Left renal cortex interstitium (tissue), 4 donors: ENCODE data around the gene WDR88. TPM values are rescaled to one million over a fixed set of nuclear protein-coding genes. Genes with fewer than 3 reads are reported as not detected.

Source experiments
- DNase-seq, 4 donors: peaks; one replicate each; pipeline ENCODE4 v3.0.0-alpha.2; 2013; ENCODE audit warnings: low read depth in 4 of 4, low spot score in 2 of 4, missing footprints in 1 of 4
- polyA plus RNA-seq, 4 donors: library from polyadenylated mRNA; unstranded; fragments of 120-200 nt; gene quantifications; one replicate each; pipeline ENCODE4 v1.2.1, GENCODE V29; 2013; ENCODE audit not compliant: insufficient read length in 4 of 4

WDR88 gene
- polyA plus RNA-seq, 4 donors, result 1.2 to 2.1 (median 1.6) TPM

- no peak for DNase-seq
These were observed 63.9 kb downstream of the WDR88 start for GRCh38 chr19:33195645-33196347.

DNA sequence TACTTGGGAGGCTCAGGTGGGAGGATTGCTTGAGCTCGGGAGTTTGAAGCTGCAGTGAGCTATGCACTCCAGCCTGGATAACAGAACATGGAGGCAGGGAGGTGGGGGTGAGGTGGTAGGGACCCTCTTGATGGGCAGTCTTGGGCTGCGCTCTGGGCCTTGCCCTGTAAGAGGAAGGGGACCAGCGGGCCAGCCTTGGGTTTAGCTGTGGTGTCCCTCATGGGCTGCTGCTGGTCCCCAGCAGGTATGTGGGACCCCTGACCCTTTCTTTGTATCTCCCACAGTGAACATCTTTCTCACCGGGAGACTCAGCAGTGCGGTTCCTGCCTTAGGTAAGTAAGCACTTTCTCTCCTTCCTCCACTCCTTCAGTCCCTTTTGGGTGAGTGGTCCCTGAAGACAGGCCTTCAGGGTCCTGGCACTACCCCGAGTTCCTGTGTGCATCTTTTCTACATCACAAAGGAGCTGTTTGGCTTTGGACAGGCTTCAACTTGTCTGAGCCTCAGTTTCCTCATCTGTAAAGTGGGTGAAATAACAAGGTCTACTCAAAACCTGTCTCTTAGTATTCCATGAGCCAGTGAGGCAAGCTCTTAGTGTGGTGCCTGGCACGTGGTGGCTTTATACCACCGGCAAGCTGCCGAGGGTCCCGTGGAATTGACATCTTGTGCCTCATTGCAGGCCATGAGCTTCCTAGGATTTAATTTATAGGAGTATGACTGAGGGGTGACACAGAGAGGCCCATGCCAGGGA, 64.7 kb downstream of the WDR88 start:
- DNase-seq, result no peak

- DNase-seq, result no peak
These were observed 65.7 kb downstream of the WDR88 start for GRCh38 chr19:33197591-33198000.

DNA sequence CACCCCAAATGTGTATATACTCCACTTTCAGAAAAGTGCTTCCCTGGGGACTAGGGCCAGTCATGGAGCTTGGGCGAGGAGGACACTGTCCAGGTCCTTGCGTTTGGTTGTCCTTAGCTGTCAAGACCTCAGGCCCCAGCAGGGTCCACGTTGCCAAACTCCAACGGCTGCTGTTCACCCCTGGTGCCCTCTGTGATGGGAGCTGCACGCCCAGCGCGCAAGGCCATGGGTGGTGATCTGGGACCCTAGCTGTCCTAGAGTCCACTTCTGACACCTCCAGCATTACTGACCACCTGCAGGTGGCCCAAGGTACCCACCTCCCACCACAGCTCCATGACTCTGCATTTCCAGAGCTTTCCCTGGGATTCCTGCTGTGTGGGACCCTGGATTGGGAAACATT, 66.3 kb downstream of the WDR88 start:
- DNase-seq, result no peak

- DNase-seq, result no peak
These were observed 67.7 kb downstream of the WDR88 start for GRCh38 chr19:33199441-33200265.

- DNase-seq, result no peak
These were observed 69.6 kb downstream of the WDR88 start for GRCh38 chr19:33201473-33201872.

GRCh38 chr19:33201886-33202545, 70.1 kb downstream of the WDR88 start:
- no peak for DNase-seq

- no peak for DNase-seq
These were observed 70.9 kb downstream of the WDR88 start for GRCh38 chr19:33202546-33203507.

DNA sequence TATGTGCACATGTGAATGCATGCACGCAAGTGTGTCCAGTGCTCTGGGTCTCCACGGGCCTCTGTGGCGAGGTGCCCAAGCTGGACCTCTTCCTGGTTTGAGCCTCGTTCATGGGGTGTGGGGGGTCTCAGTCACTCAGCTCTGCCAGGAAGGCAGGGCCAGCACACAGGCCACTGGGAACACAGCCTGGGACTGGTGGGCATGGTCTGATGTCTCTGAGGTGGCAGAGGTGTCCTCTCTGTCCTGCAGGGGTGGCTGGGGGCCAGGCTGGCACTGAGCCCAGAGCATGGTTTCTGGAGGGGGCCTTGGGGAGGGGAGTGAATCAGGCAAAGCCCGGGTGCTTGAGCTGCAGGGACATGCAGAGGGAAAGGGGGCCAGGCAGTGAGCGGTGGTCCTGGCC, 71.6 kb downstream of the WDR88 start:
- DNase-seq, result no peak

- DNase-seq, result no peak
These were observed 72.4 kb downstream of the WDR88 start for GRCh38 chr19:33204136-33204973.

- DNase-seq, result no peak
These were observed 73.2 kb downstream of the WDR88 start for GRCh38 chr19:33205110-33205509.

GRCh38 chr19:33205531-33206260, 73.8 kb downstream of the WDR88 start:
- DNase-seq, result no peak

DNA sequence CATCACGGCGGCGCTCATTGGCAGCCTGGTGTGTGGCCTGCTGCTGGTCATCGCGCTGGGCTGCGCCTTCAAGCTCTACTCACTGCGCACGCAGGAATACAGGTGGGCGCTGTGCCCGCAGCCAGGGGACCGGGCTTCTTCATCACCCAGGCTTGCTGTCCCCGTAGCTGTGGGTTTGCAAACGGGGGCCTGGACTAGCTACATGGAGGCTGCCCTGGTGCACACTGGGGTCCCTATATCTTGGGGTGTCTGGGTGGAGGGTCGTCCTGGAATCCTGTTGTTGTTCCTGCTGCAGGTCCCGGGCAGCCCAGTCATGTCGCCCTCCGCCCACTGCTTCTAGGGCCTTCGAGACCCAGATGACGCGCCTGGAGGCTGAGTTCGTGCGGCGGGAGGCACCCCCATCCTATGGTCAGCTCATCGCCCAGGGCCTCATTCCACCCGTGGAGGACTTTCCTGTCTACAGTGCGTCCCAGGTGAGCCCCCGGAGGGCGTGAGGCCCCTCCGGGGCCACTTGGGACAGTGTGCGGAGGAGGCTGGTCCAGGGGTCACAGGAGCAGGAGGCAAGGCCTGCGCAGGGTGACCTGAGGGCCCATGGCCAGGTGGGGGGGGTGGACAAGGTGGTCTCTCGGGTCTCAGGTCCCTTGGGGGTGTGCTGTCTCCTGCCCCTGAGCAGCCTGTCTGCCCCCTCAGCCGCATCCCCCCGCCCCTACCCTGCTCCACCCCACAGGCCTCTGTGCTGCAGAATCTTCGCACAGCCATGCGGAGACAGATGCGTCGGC, 74.5 kb downstream of the WDR88 start:
- DNase-seq, result no peak

DNA sequence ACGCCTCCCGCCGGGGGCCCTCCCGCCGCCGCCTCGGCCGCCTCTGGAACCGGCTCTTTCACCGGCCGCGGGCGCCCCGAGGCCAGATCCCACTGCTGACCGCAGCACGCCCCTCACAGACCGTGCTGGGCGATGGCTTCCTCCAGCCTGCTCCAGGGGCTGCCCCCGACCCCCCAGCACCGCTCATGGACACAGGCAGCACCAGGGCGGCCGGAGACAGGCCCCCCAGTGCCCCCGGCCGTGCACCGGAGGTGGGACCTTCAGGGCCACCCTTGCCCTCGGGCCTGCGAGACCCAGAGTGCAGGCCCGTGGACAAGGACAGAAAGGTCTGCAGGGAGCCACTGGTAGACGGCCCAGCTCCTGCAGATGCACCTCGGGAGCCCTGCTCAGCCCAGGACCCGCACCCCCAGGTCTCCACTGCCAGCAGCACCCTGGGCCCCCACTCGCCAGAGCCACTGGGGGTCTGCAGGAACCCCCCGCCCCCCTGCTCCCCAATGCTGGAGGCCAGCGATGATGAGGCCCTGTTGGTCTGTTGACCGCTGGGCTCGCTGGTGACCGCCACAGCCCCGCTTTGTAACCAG, 75.2 kb downstream of the WDR88 start:
- no peak for DNase-seq

DNA sequence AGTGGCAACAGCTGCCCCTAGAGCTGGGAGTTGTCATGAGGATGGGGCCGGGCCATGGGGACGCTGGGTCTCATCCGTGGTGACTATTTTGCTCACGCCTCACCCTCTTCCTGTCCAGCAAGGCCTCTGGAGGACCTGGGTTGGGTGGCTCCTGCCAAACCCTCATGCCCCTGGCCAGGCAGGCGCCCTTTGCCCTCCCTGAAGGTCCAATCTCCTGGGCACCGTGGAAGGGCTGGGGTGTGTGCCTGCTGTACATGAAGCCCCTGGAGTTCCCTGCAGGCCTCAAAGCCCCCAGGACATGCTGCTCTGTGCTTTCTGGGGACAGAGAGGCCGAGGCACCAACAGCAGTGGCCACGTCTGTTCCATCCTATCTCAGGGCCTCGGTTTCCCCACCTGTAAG, 76.0 kb downstream of the WDR88 start:
- no peak for DNase-seq

DNA sequence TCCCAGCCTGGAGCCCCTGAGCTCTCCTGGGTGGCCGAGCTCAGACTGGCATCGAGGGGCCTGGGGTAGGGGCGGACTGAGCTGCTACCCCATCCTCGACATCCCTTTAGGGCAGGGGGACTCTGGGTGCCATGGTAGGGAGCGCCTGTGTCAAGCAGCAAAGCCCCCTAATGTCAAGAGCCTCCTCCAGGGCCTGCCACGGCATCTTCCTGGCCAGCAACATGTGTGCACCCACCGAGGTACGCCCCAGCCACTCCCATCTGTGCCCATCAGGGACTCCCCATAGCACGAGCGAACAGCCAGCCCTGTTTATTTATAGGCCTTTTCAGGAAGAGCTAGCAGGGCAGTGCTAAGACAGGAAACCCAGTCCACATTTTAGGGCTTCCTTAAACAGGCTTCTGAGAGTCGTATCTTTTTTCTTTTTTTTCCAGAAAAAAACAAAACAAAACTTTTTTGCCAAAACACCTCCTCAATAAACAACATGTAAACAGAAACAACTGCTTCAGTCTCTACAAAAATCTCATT, 76.5 kb downstream of the WDR88 start:
- no peak for DNase-seq
